Gastrocnemius medialis (tissue), 4 donors: Measurements from ENCODE around the gene ZDHHC14.

ENCODE experiments used
- POLR2A ChIP-seq, 2 donors: fragments of 450-650 bp; IDR thresholded peaks; one replicate each; pipeline ENCODE4 v1.6.1; 2017; ENCODE audit warnings: antibody characterized with exemption in 2 of 2, mild to moderate bottlenecking in 2 of 2, moderate library complexity in 2 of 2
- TF ChIP-seq, protein P1 (sequence below), 5 experiments: fragments of 450-650 bp in 3 of 5; fragments of 200-600 bp in 2 of 5; sonication (generic) in 2 of 5; IDR thresholded peaks in 4 of 5; conservative IDR thresholded peaks in 1 of 5; 1 replicate in 4 of 5; 2 replicates in 1 of 5; pipeline ENCODE4 v1.5.1; 2016 to 2019; ENCODE audit warnings: antibody characterized with exemption in 5 of 5, mild to moderate bottlenecking in 3 of 5, moderate library complexity in 3 of 5

DNA sequence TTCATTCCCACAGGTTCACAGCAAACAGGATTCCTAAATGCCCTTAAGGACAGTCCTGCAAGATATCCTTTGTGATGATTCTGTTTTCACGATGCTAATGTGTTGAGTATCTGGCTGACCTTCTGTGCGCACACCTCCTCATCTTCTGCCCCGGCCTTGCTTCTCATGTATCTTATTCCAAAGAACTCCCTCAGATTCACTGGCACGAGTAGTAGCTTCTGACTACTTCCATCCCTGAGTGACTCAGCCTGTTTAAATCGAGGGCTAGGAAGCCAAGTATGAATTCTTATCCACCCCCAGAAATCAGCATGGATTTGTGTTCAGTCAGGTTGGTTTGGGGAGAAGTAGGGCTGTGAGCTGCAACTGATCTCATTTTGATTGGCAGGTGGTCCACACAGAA lies 251.8 kb downstream of the ZDHHC14 start:
- no peak for TF ChIP-seq POLR2A (IDR thresholded peaks at IDR 0.05)
- TF ChIP-seq, protein P1, sequence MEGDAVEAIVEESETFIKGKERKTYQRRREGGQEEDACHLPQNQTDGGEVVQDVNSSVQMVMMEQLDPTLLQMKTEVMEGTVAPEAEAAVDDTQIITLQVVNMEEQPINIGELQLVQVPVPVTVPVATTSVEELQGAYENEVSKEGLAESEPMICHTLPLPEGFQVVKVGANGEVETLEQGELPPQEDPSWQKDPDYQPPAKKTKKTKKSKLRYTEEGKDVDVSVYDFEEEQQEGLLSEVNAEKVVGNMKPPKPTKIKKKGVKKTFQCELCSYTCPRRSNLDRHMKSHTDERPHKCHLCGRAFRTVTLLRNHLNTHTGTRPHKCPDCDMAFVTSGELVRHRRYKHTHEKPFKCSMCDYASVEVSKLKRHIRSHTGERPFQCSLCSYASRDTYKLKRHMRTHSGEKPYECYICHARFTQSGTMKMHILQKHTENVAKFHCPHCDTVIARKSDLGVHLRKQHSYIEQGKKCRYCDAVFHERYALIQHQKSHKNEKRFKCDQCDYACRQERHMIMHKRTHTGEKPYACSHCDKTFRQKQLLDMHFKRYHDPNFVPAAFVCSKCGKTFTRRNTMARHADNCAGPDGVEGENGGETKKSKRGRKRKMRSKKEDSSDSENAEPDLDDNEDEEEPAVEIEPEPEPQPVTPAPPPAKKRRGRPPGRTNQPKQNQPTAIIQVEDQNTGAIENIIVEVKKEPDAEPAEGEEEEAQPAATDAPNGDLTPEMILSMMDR (IDR thresholded peaks at IDR 0.05 in 4 of 5, conservative IDR thresholded peaks at IDR 0.05 in 1 of 5), result no peak
